HepG2 (cell line): ENCODE data around the gene NSMCE1. TPM values are rescaled to one million over a fixed set of nuclear protein-coding genes. Genes with fewer than 3 reads are reported as not detected.

ENCODE experiments used
- ATAC-seq: fragments of 200-7000 bp; cut with Tn5 transposase; 3 replicates; pipeline ENCODE4 v1.9.1; 2020; ENCODE audit warnings: mild to moderate bottlenecking, moderate library complexity
- BruUV-seq: library from RNA; stranded (reverse); fragments of 400-500 nt; replicated peaks from 2 replicates; lab custom pipeline; 2021; lab: Mats Ljungman, UMichigan
- CTCF ChIA-PET: fragments of 300-600 bp; formaldehyde crosslinking; extraction: SDS; loops from one replicate; lab custom pipeline; 2021; ENCODE audit warnings: low total read pairs, inconsistent platforms, low intra/inter-chr PET ratio; lab: Yijun Ruan, JAX
- POLR2A ChIA-PET: fragments of 350-600 bp; sonication (Branson Sonifier 250); formaldehyde crosslinking; loops from one replicate; lab custom pipeline; 2020; ENCODE audit warnings: antibody characterized with exemption, inconsistent platforms; lab: Yijun Ruan, JAX
- DNase-seq: peaks from one replicate; pipeline ENCODE4 v3.0.0-alpha.2; 2015; ENCODE audit warnings: low spot score
- FAIRE-seq: peaks from 3 replicates; lab custom pipeline; 2011; peaks lifted over from hg19 to GRCh38; lab: Jason Lieb, UNC
- H2AFZ ChIP-seq: one replicate; pipeline ENCODE4 v1.6.1; 2011; ENCODE audit warnings: low read length, inconsistent platforms
- H3K27ac ChIP-seq: fragments of 300-600 bp; 3 replicates; pipeline ENCODE4 v1.8.0; 2011; ENCODE audit warnings: mixed run types, mild to moderate bottlenecking, mixed read lengths, low read length, inconsistent platforms; ENCODE audit not compliant: insufficient read depth; ENCODE audit errors: extremely low read length
- H3K27me3 ChIP-seq, 2 experiments: fragments of 200-600 bp in 1 of 2; 2 replicates in 1 of 2; 3 replicates in 1 of 2; pipeline versions ENCODE4 v1.6.0 to v1.8.0; 2011; ENCODE audit warnings: low read length in 2 of 2, mild to moderate bottlenecking in 2 of 2, moderate library complexity in 2 of 2, inconsistent platforms in 1 of 2; ENCODE audit not compliant: insufficient read depth in 2 of 2, control insufficient read depth in 1 of 2
- H3K36me3 ChIP-seq, 2 experiments: fragments of 200-600 bp in 1 of 2; replicated peaks in 1 of 2; 2 replicates in 1 of 2; 3 replicates in 1 of 2; pipeline versions ENCODE4 v1.5.1 to v1.8.0; 2011; ENCODE audit warnings: low read length in 2 of 2, inconsistent platforms in 1 of 2; ENCODE audit not compliant: insufficient read depth in 2 of 2, control insufficient read depth in 1 of 2
- H3K4me1 ChIP-seq: 2 replicates; pipeline ENCODE4 v1.5.1; 2012; ENCODE audit warnings: low read length, inconsistent platforms; ENCODE audit not compliant: insufficient read depth
- H3K4me2 ChIP-seq: 2 replicates; pipeline ENCODE4 v1.6.0; 2011; ENCODE audit warnings: low read depth, low read length, inconsistent platforms
- H3K4me3 ChIP-seq, 3 experiments: fragments of 200-600 bp in 1 of 3; sonication (generic), shearing (Covaris generic) in 1 of 3; replicated peaks in 1 of 3; 2 replicates each; pipeline ENCODE4 v1.5.1; 2011 to 2016; ENCODE audit warnings: low read length in 3 of 3, inconsistent platforms in 2 of 3, low read depth in 2 of 3, mild to moderate bottlenecking in 2 of 3, control low read depth in 1 of 3, mixed read lengths in 1 of 3; ENCODE audit not compliant: insufficient read depth in 1 of 3
- H3K79me2 ChIP-seq: one replicate; pipeline ENCODE4 v1.6.1; 2011; ENCODE audit warnings: low read length, inconsistent platforms; ENCODE audit not compliant: insufficient read depth
- H3K9ac ChIP-seq: 2 replicates; pipeline ENCODE4 v1.6.0; 2011; ENCODE audit warnings: mild to moderate bottlenecking, low read depth, low read length, inconsistent platforms; ENCODE audit not compliant: insufficient read depth
- H3K9me3 ChIP-seq: 2 replicates; pipeline ENCODE4 v1.5.1; 2012; ENCODE audit warnings: mild to moderate bottlenecking, low read length
- H4K20me1 ChIP-seq: 2 replicates; pipeline ENCODE4 v1.6.0; 2011; ENCODE audit warnings: inconsistent platforms, mild to moderate bottlenecking, low read length, moderate library complexity; ENCODE audit not compliant: insufficient read depth
- AKNA ChIP-seq: sonication (generic); formaldehyde crosslinking; IDR thresholded peaks from 2 replicates; pipeline ENCODE4 v1.4.0; 2020; ENCODE audit warnings: missing genetic modification reagents, borderline replicate concordance
- HHEX ChIP-seq: IDR thresholded peaks from 2 replicates; pipeline ENCODE4 v1.6.1; 2016; ENCODE audit warnings: control low read depth
- IKZF1 ChIP-seq: fragments of 450-650 bp; IDR thresholded peaks from 2 replicates; pipeline ENCODE4 v1.7.1; 2016
- MTA1 ChIP-seq: sonication (generic); formaldehyde crosslinking; IDR thresholded peaks from 2 replicates; pipeline ENCODE4 v1.4.0; 2020; ENCODE audit warnings: missing genetic modification reagents, mild to moderate bottlenecking, borderline replicate concordance
- NFYB ChIP-seq: sonication (generic); formaldehyde crosslinking; IDR thresholded peaks from 2 replicates; pipeline ENCODE4 v1.4.0; 2020; ENCODE audit warnings: missing genetic modification reagents
- TRIM24 ChIP-seq: sonication (generic); formaldehyde crosslinking; IDR thresholded peaks from 2 replicates; pipeline ENCODE4 v1.8.0; 2022; ENCODE audit warnings: mild to moderate bottlenecking, missing genetic modification reagents
- ZBTB10 ChIP-seq: sonication (generic); formaldehyde crosslinking; IDR thresholded peaks from 2 replicates; pipeline ENCODE4 v1.4.0; 2020; ENCODE audit warnings: missing genetic modification reagents, borderline replicate concordance
- ZBTB38 ChIP-seq: sonication (generic); formaldehyde crosslinking; IDR thresholded peaks from 2 replicates; pipeline ENCODE4 v1.5.1; 2020; ENCODE audit warnings: mild to moderate bottlenecking, missing genetic modification reagents
- ZNF17 ChIP-seq: sonication (generic); formaldehyde crosslinking; IDR thresholded peaks from 2 replicates; pipeline ENCODE4 v1.5.0; 2020; ENCODE audit warnings: mild to moderate bottlenecking, missing genetic modification reagents
- ZNF3 ChIP-seq: IDR thresholded peaks from 2 replicates; pipeline ENCODE4 v1.7.0; 2017; ENCODE audit warnings: inconsistent platforms
- ZNF556 ChIP-seq: sonication (generic); formaldehyde crosslinking; IDR thresholded peaks from 2 replicates; pipeline ENCODE4 v1.4.0; 2020; ENCODE audit warnings: mild to moderate bottlenecking, missing genetic modification reagents, borderline replicate concordance
- ZNF788 ChIP-seq: sonication (generic); formaldehyde crosslinking; IDR thresholded peaks from 2 replicates; pipeline ENCODE4 v1.5.0; 2020; ENCODE audit warnings: mild to moderate bottlenecking, missing genetic modification reagents, borderline replicate concordance
- ZNF841 ChIP-seq: sonication (generic); formaldehyde crosslinking; IDR thresholded peaks from 2 replicates; pipeline ENCODE4 v1.8.1; 2023; ENCODE audit warnings: missing genetic modification reagents, borderline replicate concordance
- WGBS: methylation state at CpG from one replicate; pipeline ENCODE4 v1.1.6; 2017; ENCODE audit warnings: low lambda C conversion rate; 5-methylcytosine and 5-hydroxymethylcytosine counted together
- in situ Hi-C: cut with HindIII; loops from 2 replicates; pipeline ENCODE4 v1.10.0; 2017; ENCODE audit warnings: low pct_unique_long_range_greater_than_20kb; ENCODE audit not compliant: extremely low pct_ligation_motif_present
- intact Hi-C: fragments of 100-400 bp; cut with micrococcal nuclease; formaldehyde crosslinking; loops from one replicate; pipeline ENCODE4 v1.10.0; 2022; ENCODE audit not compliant: unreplicated experiment
- polyA plus RNA-seq, 8 experiments: library from polyadenylated mRNA; depleted of rRNA in 3 of 8; stranded (reverse) in 7 of 8; unstranded in 1 of 8; fragments of >200 nt; fragmentation: Illumina TruSeq in 4 of 8; extraction: Trizol in 4 of 8; gene quantifications; 2 replicates each; pipeline versions ENCODE4 v1.2.1 to v1.2.3, GENCODE V29; 2011 to 2016; ENCODE audit warnings: low read depth in 4 of 8, missing spikeins in 1 of 8, mixed read lengths in 1 of 8; ENCODE audit not compliant: insufficient read depth in 1 of 8
- total RNA-seq, 5 experiments: library from RNA; depleted of rRNA; stranded (reverse); fragments of >200 nt; fragmentation: Illumina TruSeq; extraction: Trizol; gene quantifications; 2 replicates each; pipeline ENCODE4 v1.2.3, GENCODE V29; 2016; ENCODE audit warnings: low read depth in 1 of 5

NSMCE1 gene
- total and polyA plus RNA-seq, 2 of the 13 experiments (the other 11 are each of a cell fraction or from before 2014, with no cell fraction given), result 42.7 to 52.9 TPM

GRCh38 chr16:27232901-27233625, 35.5 kb downstream of the NSMCE1 start:
- H2AFZ ChIP-seq, result no peak overlapping the region
- intact Hi-C loops, result no loop called here
- H4K20me1 ChIP-seq, result no peaks in the 10 kb centered on the region
- peaks cover 17 to 35% of the 10 kb centered on the region in 2 experiments; a peak in 4 of 5 replicates for H3K36me3 ChIP-seq
- H3K9ac ChIP-seq, result no peak overlapping the region
- H3K4me1 ChIP-seq, result no peaks in the 10 kb centered on the region
- no peak overlapping the region for H3K4me2 ChIP-seq
- H3K9me3 ChIP-seq, result no peaks in the 10 kb centered on the region
- no peak for TF ChIP-seq ZNF17
- TF ChIP-seq IKZF1, result no peak
- no peak for TF ChIP-seq HHEX (CRISPR knock-in tag)
- TF ChIP-seq ZBTB38, result no peak
- no peak for TF ChIP-seq AKNA (CRISPR knock-in tag)
- TF ChIP-seq ZNF556 (CRISPR knock-in tag), result no peak
- TF ChIP-seq ZNF788 (CRISPR knock-in tag), result no peak
- no peak for TF ChIP-seq TRIM24 (CRISPR knock-in tag)
- no peak for TF ChIP-seq NFYB
- TF ChIP-seq ZNF841, result no peak
- TF ChIP-seq MTA1, result no peak
- TF ChIP-seq ZBTB10 (CRISPR knock-in tag), result no peak
- no peak for TF ChIP-seq ZNF3
- H3K79me2 ChIP-seq, result no peaks in the 10 kb centered on the region
- ChIA-PET CTCF (no interaction called here), POLR2A (no interaction called here)
- ATAC-seq, result no peak
- H3K27me3 ChIP-seq, result no peaks in the 10 kb centered on the region
- no peak overlapping the region for H3K4me3 ChIP-seq
- no peak for DNase-seq
- in situ Hi-C loops, result loop anchor here (5.0 kb wide), 1 partner anchor 134 kb away; no protein-coding TSS in a partner anchor
- no peak overlapping the region for H3K27ac ChIP-seq
- no peak for FAIRE-seq
- no TSS peak for BruUV-seq
- 91% methylated on average over 13 of the region's 13 CpGs for WGBS
